ENCODE data around the gene CYP19A1.

The CYP19A1 gene

GRCh38 chr15:51186891-51187290, 151.5 kb downstream of the CYP19A1 start:
- DNase-seq (ENCODE audit: low read depth in 1 of 2, low spot score in 1 of 2): no peak

- no peak for DNase-seq (ENCODE audit: low read depth in 1 of 2, low spot score in 1 of 2)
Measured at GRCh38 chr15:51186181-51186705, 152.2 kb downstream of the CYP19A1 start.

GRCh38 chr15:51185213-51186159, 152.9 kb downstream of the CYP19A1 start:
- no peak for DNase-seq (ENCODE audit: low read depth in 1 of 2, low spot score in 1 of 2)

DNA sequence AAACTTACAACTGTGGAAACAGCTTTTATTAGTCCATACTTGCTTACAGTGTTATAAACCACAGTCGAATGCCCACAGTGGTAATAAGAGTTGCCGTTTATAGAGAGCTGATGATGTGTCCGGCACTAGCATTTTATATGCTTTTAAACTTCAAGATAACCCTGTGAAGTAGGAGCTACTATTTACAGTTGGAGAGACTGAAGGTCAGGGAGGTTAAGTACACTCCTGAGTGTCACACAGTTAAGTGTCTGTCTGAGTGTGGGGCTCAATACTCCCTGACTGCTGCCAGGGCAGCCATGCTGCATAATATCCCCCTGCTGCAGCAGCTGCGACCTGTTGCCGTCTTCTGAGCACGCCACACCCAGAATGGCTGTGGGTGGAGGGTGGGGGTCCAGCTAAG, 153.8 kb downstream of the CYP19A1 start:
- no peak for DNase-seq (ENCODE audit: low read depth in 1 of 2, low spot score in 1 of 2)

GRCh38 chr15:51183076-51183475, 155.3 kb downstream of the CYP19A1 start:
- DNase-seq (ENCODE audit: low read depth in 1 of 2, low spot score in 1 of 2): no peak

DNA sequence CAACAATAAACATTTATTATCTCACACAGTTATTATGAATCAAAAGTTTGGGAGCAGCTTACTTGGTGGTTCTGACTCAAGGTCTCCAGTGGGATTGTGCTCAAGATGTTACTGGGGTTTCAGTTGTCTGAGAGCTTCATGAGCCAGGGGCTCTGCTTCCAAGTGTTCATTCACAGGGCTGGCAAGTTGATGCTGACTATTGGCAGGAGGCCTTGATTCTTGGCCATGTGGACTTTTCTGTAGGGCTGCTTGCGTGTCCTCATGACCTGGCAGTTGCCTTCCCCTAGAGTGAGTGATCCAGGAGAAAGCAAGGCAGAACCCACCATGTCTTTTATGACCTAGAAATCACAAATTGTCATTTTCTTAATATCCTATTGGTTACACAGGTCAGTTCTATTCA, 156.5 kb downstream of the CYP19A1 start:
- no peak for DNase-seq (ENCODE audit: low read depth in 1 of 2, low spot score in 1 of 2)

- DNase-seq (ENCODE audit: low read depth in 1 of 2, low spot score in 1 of 2): no peak
Measured at GRCh38 chr15:51181221-51181620, 157.2 kb downstream of the CYP19A1 start.

GRCh38 chr15:51180534-51180933, 157.9 kb downstream of the CYP19A1 start:
- no peak for DNase-seq (ENCODE audit: low read depth in 1 of 2, low spot score in 1 of 2)

DNA sequence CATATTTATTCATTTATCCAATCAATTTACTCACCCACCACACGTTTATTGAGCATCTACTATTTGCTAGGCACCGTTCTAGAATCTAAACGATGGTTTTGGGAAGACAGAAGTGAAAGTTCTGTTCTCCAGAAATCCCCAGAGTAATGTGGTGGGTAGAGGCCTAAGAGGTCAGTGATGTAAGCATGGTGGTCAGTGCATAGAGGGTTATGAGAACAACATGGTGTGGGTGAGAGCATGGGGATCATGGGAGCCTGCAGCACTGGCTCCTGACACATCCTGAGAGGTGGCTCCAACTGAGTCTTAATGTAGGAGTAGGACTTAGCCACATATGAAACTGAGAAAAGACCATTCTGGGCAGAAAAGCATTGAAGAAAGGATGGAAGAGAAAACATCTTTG, 158.4 kb downstream of the CYP19A1 start:
- no peak for DNase-seq (ENCODE audit: low read depth in 1 of 2, low spot score in 1 of 2)

- no peak for DNase-seq (ENCODE audit: low read depth in 1 of 2, low spot score in 1 of 2)
Measured at GRCh38 chr15:51172193-51172592, 166.2 kb downstream of the CYP19A1 start.

GRCh38 chr15:51171634-51171932, 166.8 kb downstream of the CYP19A1 start:
- no peak for DNase-seq (ENCODE audit: low read depth in 1 of 2, low spot score in 1 of 2)

DNA sequence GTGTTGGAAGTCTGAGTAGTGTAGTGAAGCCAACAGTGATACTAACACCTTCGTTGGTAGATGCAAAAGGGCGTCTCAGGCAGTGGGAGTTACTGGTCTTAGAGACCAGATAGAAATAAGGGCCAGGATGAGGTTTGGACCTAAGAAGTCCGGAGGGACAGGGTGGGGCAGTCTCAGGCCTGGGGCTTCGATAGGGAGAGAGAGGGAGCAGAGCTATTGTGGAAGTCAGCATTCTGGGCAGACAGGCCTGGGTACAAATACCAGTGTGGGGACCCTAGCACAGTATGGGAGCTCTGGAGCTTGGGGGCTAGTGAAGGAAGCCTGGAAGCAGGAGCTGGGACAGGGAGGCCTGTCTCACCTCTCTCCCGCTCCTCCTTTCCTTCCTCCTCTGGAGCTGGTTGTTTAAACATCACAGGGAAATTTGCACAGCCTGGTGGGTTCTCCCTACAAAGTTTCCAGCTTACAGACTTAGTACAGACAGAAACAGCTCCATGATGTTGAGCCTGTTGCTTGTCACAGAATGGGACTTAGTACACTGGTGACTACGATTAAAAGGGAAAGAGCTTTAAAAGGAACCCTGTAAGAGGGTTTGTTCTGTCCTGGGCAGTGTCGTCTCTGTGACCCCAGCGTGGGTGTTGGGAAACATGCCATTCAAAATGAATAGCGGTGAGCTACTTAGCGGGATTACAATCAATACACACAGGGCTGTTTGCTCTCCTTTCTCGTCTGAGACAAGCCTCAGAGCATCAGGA, 167.3 kb downstream of the CYP19A1 start:
- DNase-seq (ENCODE audit: low read depth in 1 of 2, low spot score in 1 of 2): no peak

- no peak for DNase-seq (ENCODE audit: low read depth in 1 of 2, low spot score in 1 of 2)
Measured at GRCh38 chr15:51168700-51169099, 169.7 kb downstream of the CYP19A1 start.

GRCh38 chr15:51163843-51164242, 174.6 kb downstream of the CYP19A1 start:
- DNase-seq (ENCODE audit: low read depth in 1 of 2, low spot score in 1 of 2): no peak

DNA sequence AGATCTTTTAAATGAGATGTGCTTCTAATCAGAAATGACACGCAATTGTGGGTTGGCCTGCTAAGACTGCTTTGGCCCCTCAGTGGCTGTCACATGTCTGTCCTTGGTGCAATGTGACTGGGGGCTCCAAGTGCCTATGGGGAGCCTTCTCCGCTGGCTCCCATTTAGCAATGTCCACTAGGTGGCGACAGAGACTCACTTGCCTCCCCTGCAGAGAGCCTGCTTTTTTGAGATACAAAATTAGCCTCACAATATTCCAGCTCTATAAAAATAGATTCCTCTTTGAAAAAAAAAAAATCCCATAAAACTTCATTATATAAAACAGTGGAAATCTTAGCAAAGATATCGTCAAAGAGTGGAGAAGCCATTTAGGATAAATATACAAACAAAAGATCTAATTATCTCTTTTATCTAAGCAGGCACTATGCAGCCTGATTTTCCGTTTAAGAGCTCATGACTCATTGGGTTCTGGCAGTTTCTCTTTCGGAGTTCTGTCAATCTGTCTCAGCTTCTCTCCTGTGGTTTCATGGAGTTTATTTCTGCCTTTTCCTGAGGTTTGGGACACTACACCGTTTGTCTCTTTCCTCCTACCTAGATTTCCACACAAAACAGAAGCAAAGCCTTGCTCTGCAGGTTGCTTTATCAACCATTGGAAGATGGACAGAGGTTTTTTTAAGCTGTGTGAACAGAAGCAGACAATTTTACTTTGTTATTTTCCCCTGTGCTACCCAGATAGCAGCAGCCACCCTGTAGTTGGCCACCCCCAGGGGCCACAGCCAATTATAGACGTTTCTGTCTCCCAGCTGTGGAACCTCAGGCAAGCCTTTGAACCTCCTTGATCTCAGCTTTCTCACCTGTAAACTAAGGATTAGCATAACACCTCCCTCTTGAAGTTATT, 175.3 kb downstream of the CYP19A1 start:
- DNase-seq (ENCODE audit: low read depth in 1 of 2, low spot score in 1 of 2): peak; percentile 6 to 49

GRCh38 chr15:51161491-51162220, 176.7 kb downstream of the CYP19A1 start:
- DNase-seq (ENCODE audit: low read depth in 1 of 2, low spot score in 1 of 2): no peak

DNA sequence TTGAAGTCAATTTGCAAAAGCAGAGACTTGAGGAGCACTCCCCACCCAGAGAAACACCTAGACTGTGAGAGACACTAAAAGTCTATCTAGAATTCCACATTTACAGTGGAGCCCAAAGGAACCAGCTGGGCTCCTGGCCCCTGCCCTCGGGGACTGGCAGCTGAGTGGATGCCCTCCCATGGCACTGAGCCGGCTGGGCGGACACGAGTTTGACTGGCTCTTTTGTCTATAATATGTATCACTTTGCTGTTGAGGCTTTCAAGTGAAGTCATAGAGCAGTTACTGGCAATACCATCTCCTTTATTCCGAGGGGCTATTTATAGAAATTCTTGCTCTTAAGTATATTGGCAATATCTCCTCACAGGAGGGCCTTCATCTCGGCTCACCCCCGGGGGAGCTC, 177.9 kb downstream of the CYP19A1 start:
- no peak for DNase-seq (ENCODE audit: low read depth in 1 of 2, low spot score in 1 of 2)
